HEK293T (cell line): ENCODE results near the gene LMAN1.

ENCODE experiments used
- FOXK2 ChIP-seq: fragments of 450-650 bp; IDR thresholded peaks from 2 replicates; pipeline ENCODE4 v1.6.1; 2016; ENCODE audit warnings: mild to moderate bottlenecking
- L3MBTL2 ChIP-seq: fragments of 450-650 bp; conservative IDR thresholded peaks from 2 replicates; pipeline ENCODE4 v1.6.1; 2016; ENCODE audit warnings: mild to moderate bottlenecking
- PKNOX1 ChIP-seq: fragments of 450-650 bp; IDR thresholded peaks from 2 replicates; pipeline ENCODE4 v1.6.1; 2016
- SUZ12 ChIP-seq: fragments of 450-650 bp; IDR thresholded peaks from 2 replicates; pipeline ENCODE4 v1.6.1; 2016; ENCODE audit warnings: mild to moderate bottlenecking
- TARDBP ChIP-seq: fragments of 450-650 bp; IDR thresholded peaks from 2 replicates; pipeline ENCODE4 v1.6.1; 2016

- TF ChIP-seq FOXK2 (no peak), TARDBP (no peak), SUZ12 (no peak), L3MBTL2 (no peak), PKNOX1 (no peak)
These were observed 23.3 kb upstream of the LMAN1 start for GRCh38 chr18:59382383-59382782.
